A549 (cell line): ENCODE data around the gene PRRC2B. TPM values are rescaled to one million over a fixed set of nuclear protein-coding genes. Genes with fewer than 3 reads are reported as not detected.

ENCODE experiments used
- ATAC-seq, 2 experiments: fragments of 200-7000 bp in 1 of 2; fragments of >200 bp in 1 of 2; cut with Nextera tagmentation in 1 of 2; cut with Tn5 transposase in 1 of 2; 3 replicates each; pipeline versions ENCODE4 v1.8.0 to v1.9.1; 2018 to 2020; ENCODE audit warnings: mild to moderate bottlenecking in 1 of 2, moderate library complexity in 1 of 2
- CTCF ChIA-PET: fragments of 300-600 bp; sonication (Branson Sonifier 250); formaldehyde crosslinking; extraction: SDS; loops from one replicate; lab custom pipeline; 2021; ENCODE audit warnings: antibody characterized with exemption, inconsistent platforms; lab: Yijun Ruan, JAX
- POLR2A ChIA-PET: fragments of 350-600 bp; formaldehyde crosslinking; extraction: SDS; loops from one replicate; lab custom pipeline; 2021; ENCODE audit warnings: antibody characterized with exemption, inconsistent platforms; lab: Yijun Ruan, JAX
- DNase-seq, 2 experiments: peaks; one replicate each; pipeline versions ENCODE4 v3.0.0 to v3.0.0-alpha.2; 2011 to 2016; ENCODE audit warnings: low read depth in 1 of 2, low spot score in 1 of 2
- FAIRE-seq: peaks from 2 replicates; lab custom pipeline; 2011; peaks lifted over from hg19 to GRCh38; lab: Jason Lieb, UNC
- H3K27ac ChIP-seq, 2 experiments: fragments of >200 bp; sonication (Bioruptor Twin); formaldehyde crosslinking; 3 replicates each; pipeline ENCODE4 v1.5.1; 2016 to 2017
- H3K4me1 ChIP-seq: fragments of >200 bp; sonication (Bioruptor Twin); formaldehyde crosslinking; 3 replicates; pipeline ENCODE4 v1.6.1; 2016
- H3K4me2 ChIP-seq: fragments of >200 bp; sonication (Bioruptor Twin); formaldehyde crosslinking; 3 replicates; pipeline ENCODE4 v1.6.1; 2016
- H3K4me3 ChIP-seq: fragments of >200 bp; sonication (Bioruptor Twin); formaldehyde crosslinking; 3 replicates; pipeline ENCODE4 v1.5.1; 2016
- H3K9me3 ChIP-seq: fragments of >200 bp; sonication (Bioruptor Twin); formaldehyde crosslinking; 3 replicates; pipeline ENCODE4 v1.6.1; 2016
- CBX8 ChIP-seq: fragments of 200-600 bp; sonication (generic); IDR thresholded peaks from 2 replicates; pipeline ENCODE4 v1.6.1; 2016
- CEBPB ChIP-seq, 2 experiments: fragments of >200 bp in 1 of 2; sonication (Bioruptor Twin) in 1 of 2; formaldehyde crosslinking in 1 of 2; IDR thresholded peaks; 2 replicates each; pipeline ENCODE4 v1.6.1; 2012 to 2016
- EP300 ChIP-seq, 2 experiments: fragments of >200 bp; sonication (Bioruptor Twin); formaldehyde crosslinking; IDR thresholded peaks; 2 replicates in 1 of 2; 3 replicates in 1 of 2; pipeline ENCODE4 v1.6.1; 2016 to 2017
- ESRRA ChIP-seq: fragments of 150-350 bp; IDR thresholded peaks from 2 replicates; pipeline ENCODE4 v1.6.1; 2014; ENCODE audit warnings: mild to moderate bottlenecking, low read length, borderline replicate concordance
- HOXB13 ChIP-seq: fragments of 250-450 bp; sonication (Bioruptor Pico); IDR thresholded peaks from 2 replicates; pipeline ENCODE4 v1.5.0; 2020; ENCODE audit warnings: low read depth, mild to moderate bottlenecking, moderate library complexity
- KDM1A ChIP-seq: fragments of 200-600 bp; sonication (generic); IDR thresholded peaks from 2 replicates; pipeline ENCODE4 v1.6.1; 2016; ENCODE audit warnings: low read depth, mild to moderate bottlenecking
- MAFK ChIP-seq: fragments of 450-650 bp; IDR thresholded peaks from 2 replicates; pipeline ENCODE4 v1.6.1; 2014; ENCODE audit not compliant: partially characterized antibody
- MAZ ChIP-seq: fragments of 150-350 bp; IDR thresholded peaks from 2 replicates; pipeline ENCODE4 v1.6.1; 2014; ENCODE audit warnings: antibody characterized with exemption, low read depth, low read length, borderline replicate concordance
- MYC ChIP-seq: IDR thresholded peaks from 2 replicates; pipeline ENCODE4 v1.6.1; 2012; ENCODE audit warnings: mild to moderate bottlenecking, inconsistent platforms, low read length, improper control_type of control experiment, borderline replicate concordance
- POLR2AphosphoS2 ChIP-seq: conservative IDR thresholded peaks from 2 replicates; pipeline ENCODE4 v1.6.1; 2012; ENCODE audit warnings: low read length, improper control_type of control experiment, inconsistent platforms
- RAD21 ChIP-seq, 2 experiments: fragments of >200 bp in 1 of 2; sonication (Bioruptor Twin) in 1 of 2; formaldehyde crosslinking in 1 of 2; IDR thresholded peaks in 1 of 2; conservative IDR thresholded peaks in 1 of 2; 2 replicates in 1 of 2; 3 replicates in 1 of 2; pipeline ENCODE4 v1.6.1; 2012 to 2018; ENCODE audit warnings: inconsistent platforms in 1 of 2
- RNF2 ChIP-seq: fragments of 200-600 bp; sonication (generic); IDR thresholded peaks from 2 replicates; pipeline ENCODE4 v1.6.1; 2016; ENCODE audit warnings: low read depth, mild to moderate bottlenecking, antibody characterized with exemption, moderate library complexity, borderline replicate concordance
- SREBF2 ChIP-seq: fragments of 450-650 bp; IDR thresholded peaks from 2 replicates; pipeline ENCODE4 v1.6.1; 2014; ENCODE audit warnings: mild to moderate bottlenecking, moderate library complexity
- TFCP2L1 ChIP-seq: fragments of 250-450 bp; sonication (Bioruptor Pico); IDR thresholded peaks from 2 replicates; pipeline ENCODE4 v1.5.0; 2021; ENCODE audit warnings: mild to moderate bottlenecking
- ZNF302 ChIP-seq: fragments of 250-450 bp; sonication (Bioruptor Pico); IDR thresholded peaks from 2 replicates; pipeline ENCODE4 v1.9.0; 2021; ENCODE audit warnings: inconsistent platforms, mild to moderate bottlenecking, moderate library complexity
- WGBS: methylation state at CpG from one replicate; pipeline ENCODE4 v1.1.6; 2017; ENCODE audit errors: missing lambda C conversion rate; 5-methylcytosine and 5-hydroxymethylcytosine counted together
- polyA plus RNA-seq, 4 experiments: library from polyadenylated mRNA; depleted of rRNA in 3 of 4; stranded (reverse); fragments of >200 nt; fragmentation: RNase III in 1 of 4; extraction: RNeasy Plus Mini Kit Qiagen cat#74134 plus additional on column Dnase treatment in 1 of 4; gene quantifications; 2 replicates in 3 of 4; 3 replicates in 1 of 4; pipeline ENCODE4 v1.2.3, GENCODE V29; 2011 to 2017
- TF ChIP-seq, protein P1 (sequence below): fragments of 150-350 bp; IDR thresholded peaks from 2 replicates; pipeline ENCODE4 v1.6.1; 2014; ENCODE audit warnings: low read depth, mild to moderate bottlenecking, low read length
- TF ChIP-seq, protein P2 (sequence below): IDR thresholded peaks from 2 replicates; pipeline ENCODE4 v1.6.1; 2012
- TF ChIP-seq, protein P3 (sequence below): fragments of >200 bp; sonication (Bioruptor Twin); formaldehyde crosslinking; IDR thresholded peaks from 2 replicates; pipeline ENCODE4 v1.6.1; 2016
- TF ChIP-seq, protein P4 (sequence below): fragments of 250-450 bp; sonication (Bioruptor Pico); IDR thresholded peaks from 2 replicates; pipeline ENCODE4 v1.5.0; 2020; ENCODE audit warnings: low read depth, mild to moderate bottlenecking, moderate library complexity
- TF ChIP-seq, protein P5 (sequence below): IDR thresholded peaks from 2 replicates; pipeline ENCODE4 v1.6.1; 2012

The PRRC2B gene
- polyA plus RNA-seq, 2 of the 4 experiments (the other 2 are of a cell fraction), result 35.6 to 47.3 TPM

DNA sequence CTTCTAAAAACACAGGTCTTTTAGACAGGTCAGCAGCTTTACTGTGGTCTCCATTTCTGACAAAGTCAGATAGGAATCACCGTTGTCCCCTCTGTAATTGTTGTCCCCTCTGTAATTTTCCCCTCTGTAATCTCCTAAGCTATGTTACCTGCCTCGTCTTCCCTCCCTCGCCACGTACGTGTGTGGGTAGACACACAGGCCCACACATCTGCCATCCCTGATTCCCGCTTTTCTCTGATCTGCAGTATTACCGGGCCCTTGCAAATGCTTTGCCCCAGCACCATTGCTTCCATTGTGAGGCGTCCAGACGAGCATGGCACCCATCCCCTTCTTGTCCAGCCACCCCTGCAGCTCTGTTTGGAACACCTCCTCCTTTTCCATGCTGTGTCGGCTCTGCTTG is 63.9 kb downstream of the PRRC2B start:
- DNase-seq, result no peak
- whole genome bisulfite sequencing, result 94% methylated on average over 10 of the region's 10 CpGs
- no peak overlapping the region for H3K4me2 ChIP-seq
- no peak overlapping the region for H3K4me3 ChIP-seq
- POLR2A ChIA-PET, result no interaction called here
- no peak for TF ChIP-seq ZNF302
- TF ChIP-seq, protein P1, sequence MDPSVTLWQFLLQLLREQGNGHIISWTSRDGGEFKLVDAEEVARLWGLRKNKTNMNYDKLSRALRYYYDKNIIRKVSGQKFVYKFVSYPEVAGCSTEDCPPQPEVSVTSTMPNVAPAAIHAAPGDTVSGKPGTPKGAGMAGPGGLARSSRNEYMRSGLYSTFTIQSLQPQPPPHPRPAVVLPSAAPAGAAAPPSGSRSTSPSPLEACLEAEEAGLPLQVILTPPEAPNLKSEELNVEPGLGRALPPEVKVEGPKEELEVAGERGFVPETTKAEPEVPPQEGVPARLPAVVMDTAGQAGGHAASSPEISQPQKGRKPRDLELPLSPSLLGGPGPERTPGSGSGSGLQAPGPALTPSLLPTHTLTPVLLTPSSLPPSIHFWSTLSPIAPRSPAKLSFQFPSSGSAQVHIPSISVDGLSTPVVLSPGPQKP, result no peak
- no peak for TF ChIP-seq MYC
- TF ChIP-seq CEBPB (IDR thresholded peaks at IDR 0.05), result no peak
- no peak for TF ChIP-seq KDM1A
- TF ChIP-seq, protein P2, sequence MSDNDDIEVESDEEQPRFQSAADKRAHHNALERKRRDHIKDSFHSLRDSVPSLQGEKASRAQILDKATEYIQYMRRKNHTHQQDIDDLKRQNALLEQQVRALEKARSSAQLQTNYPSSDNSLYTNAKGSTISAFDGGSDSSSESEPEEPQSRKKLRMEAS, result no peak
- TF ChIP-seq, protein P3, sequence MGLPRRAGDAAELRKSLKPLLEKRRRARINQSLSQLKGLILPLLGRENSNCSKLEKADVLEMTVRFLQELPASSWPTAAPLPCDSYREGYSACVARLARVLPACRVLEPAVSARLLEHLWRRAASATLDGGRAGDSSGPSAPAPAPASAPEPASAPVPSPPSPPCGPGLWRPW, result no peak
- TF ChIP-seq SREBF2, result no peak
- TF ChIP-seq, protein P4, sequence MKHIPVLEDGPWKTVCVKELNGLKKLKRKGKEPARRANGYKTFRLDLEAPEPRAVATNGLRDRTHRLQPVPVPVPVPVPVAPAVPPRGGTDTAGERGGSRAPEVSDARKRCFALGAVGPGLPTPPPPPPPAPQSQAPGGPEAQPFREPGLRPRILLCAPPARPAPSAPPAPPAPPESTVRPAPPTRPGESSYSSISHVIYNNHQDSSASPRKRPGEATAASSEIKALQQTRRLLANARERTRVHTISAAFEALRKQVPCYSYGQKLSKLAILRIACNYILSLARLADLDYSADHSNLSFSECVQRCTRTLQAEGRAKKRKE (CRISPR knock-in tag), result no peak
- TF ChIP-seq RNF2, result no peak
- TF ChIP-seq ESRRA, result no peak
- TF ChIP-seq HOXB13 (CRISPR knock-in tag), result no peak
- no peak for TF ChIP-seq RAD21 (conservative IDR thresholded peaks at IDR 0.05 in 1 of 2, IDR thresholded peaks at IDR 0.05 in 1 of 2)
- H3K27ac ChIP-seq, result no peak overlapping the region
- ATAC-seq, result no peak
- FAIRE-seq, result no peak
- H3K9me3 ChIP-seq, result no peaks in the 10 kb centered on the region
- CTCF ChIA-PET, result interaction anchor here (1.2 to 2.1 kb wide), 4 partner anchors 17 to 108 kb away, joined by 3 to 10 read pairs (median 6); no protein-coding TSS in a partner anchor
- no peaks in the 10 kb centered on the region for H3K4me1 ChIP-seq

DNA sequence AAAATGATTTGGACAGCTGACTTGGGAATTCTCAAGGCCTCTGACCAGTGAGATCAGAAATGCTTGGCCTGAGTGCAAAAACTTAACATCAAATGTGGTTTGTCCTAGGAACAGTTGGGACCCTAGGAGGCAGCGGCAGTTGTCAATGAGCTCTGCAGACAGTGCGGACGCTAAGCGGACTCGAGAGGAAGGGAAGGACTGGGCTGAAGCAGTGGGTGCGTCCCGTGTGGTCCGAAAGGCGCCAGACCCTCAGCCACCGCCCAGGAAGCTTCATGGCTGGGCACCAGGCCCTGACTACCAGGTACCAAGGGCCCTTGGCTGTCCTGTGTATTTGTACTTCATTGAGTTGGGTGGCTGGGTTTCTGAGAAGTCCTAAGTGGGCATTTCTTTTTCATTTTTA is 65.2 kb downstream of the PRRC2B start:
- FAIRE-seq (no peak), DNase-seq (no peak), ATAC-seq (no peak)
- Histone ChIP-seq H3K27ac (no peak overlapping the region), H3K9me3 (no peaks in the 10 kb centered on the region), H3K4me1 (no peaks in the 10 kb centered on the region), H3K4me3 (no peak overlapping the region), H3K4me2 (no peak overlapping the region)
- CTCF ChIA-PET, result interaction anchor here (1.0 to 2.1 kb wide), 4 partner anchors 17 to 109 kb away, joined by 3 to 10 read pairs (median 5); no protein-coding TSS in a partner anchor
- TF ChIP-seq MAFK, result no peak
- no peak for TF ChIP-seq CBX8
- TF ChIP-seq MAZ, result no peak
- no peak for TF ChIP-seq POLR2AphosphoS2
- TF ChIP-seq, protein P4 (CRISPR knock-in tag), result no peak
- TF ChIP-seq EP300 (IDR thresholded peaks at IDR 0.05), result no peak
- WGBS, result 91% methylated on average over 10 of the region's 10 CpGs
- POLR2A ChIA-PET, result no interaction called here

DNA sequence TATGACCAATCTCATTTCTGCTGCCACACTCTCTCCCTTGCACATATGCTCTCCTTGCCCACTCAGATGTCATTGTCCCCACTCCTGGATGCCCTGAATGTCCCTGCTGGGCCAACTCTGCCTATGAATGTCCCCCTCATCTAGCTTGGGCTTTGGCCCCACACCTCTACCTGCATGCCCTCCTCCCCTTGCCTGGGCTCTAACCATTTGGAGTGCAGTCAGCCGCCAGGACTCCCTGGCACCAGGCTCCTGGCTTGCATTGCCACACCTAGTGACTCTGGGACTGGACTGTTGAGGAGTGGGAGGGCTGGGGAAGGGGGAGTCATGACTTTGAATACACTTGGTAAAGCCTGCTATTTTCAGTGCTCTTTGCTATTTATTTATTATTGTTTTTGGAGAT is 67.3 kb downstream of the PRRC2B start:
- Histone ChIP-seq H3K4me2 (no peak overlapping the region), H3K4me1 (no peaks in the 10 kb centered on the region), H3K27ac (no peak overlapping the region), H3K9me3 (no peaks in the 10 kb centered on the region), H3K4me3 (no peak overlapping the region)
- CTCF ChIA-PET, result interaction anchor here (1.8 kb wide), 1 partner anchor 111 kb away, joined by 6 read pairs; no protein-coding TSS in a partner anchor
- TF ChIP-seq, protein P5, sequence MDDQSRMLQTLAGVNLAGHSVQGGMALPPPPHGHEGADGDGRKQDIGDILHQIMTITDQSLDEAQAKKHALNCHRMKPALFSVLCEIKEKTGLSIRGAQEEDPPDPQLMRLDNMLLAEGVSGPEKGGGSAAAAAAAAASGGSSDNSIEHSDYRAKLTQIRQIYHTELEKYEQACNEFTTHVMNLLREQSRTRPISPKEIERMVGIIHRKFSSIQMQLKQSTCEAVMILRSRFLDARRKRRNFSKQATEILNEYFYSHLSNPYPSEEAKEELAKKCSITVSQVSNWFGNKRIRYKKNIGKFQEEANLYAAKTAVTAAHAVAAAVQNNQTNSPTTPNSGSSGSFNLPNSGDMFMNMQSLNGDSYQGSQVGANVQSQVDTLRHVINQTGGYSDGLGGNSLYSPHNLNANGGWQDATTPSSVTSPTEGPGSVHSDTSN, result no peak
- TF ChIP-seq RNF2 (no peak), TFCP2L1 (CRISPR knock-in tag) (no peak)
- FAIRE-seq (no peak), DNase-seq (no peak), ATAC-seq (no peak)
- 100% methylated on average over 1 of the region's 1 CpG for WGBS
- POLR2A ChIA-PET, result no interaction called here
